ENCODE measurements around the gene UBE2E3. TPM values are rescaled to one million over a fixed set of nuclear protein-coding genes. Genes with fewer than 3 reads are reported as not detected.
"Not testable (repeated sequence)": the region's sequence is repeated elsewhere in the genome, so short reads cannot be mapped to it uniquely, and the experiment has no call there.

The UBE2E3 gene
- total and polyA plus RNA-seq, 2 experiments from 2014 or later: 111 to 112 TPM

DNA sequence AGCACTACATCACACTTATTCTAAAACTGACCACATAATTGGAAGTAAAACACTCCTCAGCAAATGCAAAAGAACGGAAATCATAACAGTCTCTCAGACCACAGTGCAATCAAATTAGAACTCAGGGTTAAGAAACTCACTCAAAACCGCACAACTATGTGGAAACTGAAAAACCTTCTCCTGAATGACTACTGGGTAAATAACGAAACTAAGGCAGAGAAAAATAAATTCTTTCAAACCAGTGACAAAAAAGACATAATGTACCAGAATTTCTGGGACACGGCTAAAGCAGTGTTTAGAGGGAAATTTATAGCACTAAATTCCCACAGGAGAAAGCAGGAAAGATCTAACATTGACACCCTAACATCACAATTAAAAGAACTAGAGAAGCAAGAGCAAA lies 111.5 kb downstream of the UBE2E3 start:
- H3K27me3 Mint-ChIP-seq (ENCODE audit: insufficient read depth, low read depth, poor library complexity); H3F3A ChIP-seq (replicated peaks; ENCODE audit: low read depth); H3K4me1 ChIP-seq (ENCODE audit: insufficient read depth); ATAC-seq; H3K36me3 ChIP-seq (ENCODE audit: insufficient read depth); H2AFZ ChIP-seq; H3K27ac Mint-ChIP-seq; H3K4me3 ChIP-seq; DNase-seq (ENCODE audit: low spot score); H3K27ac ChIP-seq (ENCODE audit: low read depth); H3K27me3 ChIP-seq (ENCODE audit: insufficient read depth); H3K4me1 Mint-ChIP-seq; H3K9me2 ChIP-seq (ENCODE audit: insufficient read depth); H3K4me3 Mint-ChIP-seq; H3K4me2 ChIP-seq; H4K20me1 ChIP-seq (replicated peaks; ENCODE audit: insufficient read depth); H3K79me2 ChIP-seq (replicated peaks; ENCODE audit: insufficient read depth): not testable (repeated sequence)
- Mint-ChIP-seq H3K9me3 (peaks cover 43% of the 10 kb centered on the region), H3K36me3 (ENCODE audit: low read depth) (peaks cover 37% of the 10 kb centered on the region)

DNA sequence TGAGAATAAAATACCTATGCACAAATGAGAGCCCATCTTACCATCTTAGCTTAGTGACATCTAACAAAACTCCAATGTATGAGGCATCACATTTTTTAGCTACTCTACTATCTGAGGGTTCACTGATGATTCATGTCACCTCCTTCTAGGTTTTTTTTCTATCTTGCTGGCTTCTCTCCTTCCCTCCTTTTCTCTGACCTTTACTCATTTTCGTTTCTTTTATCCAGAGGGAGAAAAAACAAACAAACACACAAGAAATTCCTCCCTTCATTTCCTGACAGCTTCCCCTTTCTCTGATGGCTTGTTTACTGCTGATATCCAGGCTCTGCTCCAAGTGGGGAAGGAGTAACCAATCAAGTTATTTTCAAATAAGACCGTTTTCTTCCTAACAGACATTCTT lies 115.1 kb downstream of the UBE2E3 start:
- Histone ChIP-seq H3K4me1 (ENCODE audit: insufficient read depth) (no peaks in the 10 kb centered on the region), H3K27ac (ENCODE audit: low read depth) (no peak overlapping the region), H4K20me1 (replicated peaks; ENCODE audit: insufficient read depth) (no peaks in the 10 kb centered on the region), H2AFZ (no peak overlapping the region), H3K27me3 (ENCODE audit: insufficient read depth) (no peaks in the 10 kb centered on the region), H3K79me2 (replicated peaks; ENCODE audit: insufficient read depth) (no peaks in the 10 kb centered on the region), H3K36me3 (ENCODE audit: insufficient read depth) (no peaks in the 10 kb centered on the region), H3K4me3 (no peak overlapping the region), H3F3A (replicated peaks; ENCODE audit: low read depth) (no peaks in the 10 kb centered on the region), H3K9me2 (ENCODE audit: insufficient read depth) (no peaks in the 10 kb centered on the region), H3K4me2 (no peak overlapping the region)
- Mint-ChIP-seq H3K27me3 (ENCODE audit: insufficient read depth, low read depth, poor library complexity) (no peaks in the 10 kb centered on the region), H3K27ac (no peak overlapping the region), H3K4me3 (no peak overlapping the region), H3K36me3 (ENCODE audit: low read depth) (peaks cover 29% of the 10 kb centered on the region; the same call in 2 of the 3 replicates), H3K4me1 (peaks cover 3% of the 10 kb centered on the region; the same call in 1 of the 3 replicates), H3K9me3 (peaks cover 38% of the 10 kb centered on the region)
- DNase-seq (ENCODE audit: low spot score) (no peak), ATAC-seq (no peak)
- TF ChIP-seq EZH2phosphoT487 (IDR thresholded peaks at IDR 0.05; ENCODE audit: unreplicated experiment): no peak

DNA sequence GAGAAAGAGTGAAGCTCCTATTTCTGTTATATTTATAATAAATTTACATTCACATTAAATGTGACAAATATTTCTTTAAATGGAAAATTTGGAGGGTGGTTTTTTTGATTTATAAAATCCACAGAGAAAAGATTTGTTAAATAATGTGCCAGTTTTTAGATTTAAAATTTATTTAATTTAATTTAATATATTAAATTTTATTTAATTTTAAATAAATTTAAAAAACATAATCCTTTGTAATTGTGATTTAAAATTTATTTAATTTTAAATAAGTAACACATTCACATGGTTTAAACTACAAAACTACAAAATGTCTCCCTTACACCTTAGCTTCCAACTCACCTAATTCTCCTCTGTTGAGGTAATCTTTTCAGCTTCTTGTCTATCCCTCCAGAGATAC lies 123.3 kb downstream of the UBE2E3 start:
- no peaks in the 10 kb centered on the region for H3K36me3 Mint-ChIP-seq (ENCODE audit: low read depth)
- no peaks in the 10 kb centered on the region for H3K27me3 ChIP-seq (ENCODE audit: insufficient read depth)
- peaks cover 2% of the 10 kb centered on the region for H3K27me3 Mint-ChIP-seq (ENCODE audit: insufficient read depth, low read depth, poor library complexity)
- H3F3A ChIP-seq (replicated peaks; ENCODE audit: low read depth): no peaks in the 10 kb centered on the region
- no peak overlapping the region for H3K4me3 Mint-ChIP-seq
- ATAC-seq (no peak), DNase-seq (ENCODE audit: low spot score) (no peak)
- no peaks in the 10 kb centered on the region for H3K36me3 ChIP-seq (ENCODE audit: insufficient read depth)
- no peak overlapping the region for H2AFZ ChIP-seq
- H3K4me1 ChIP-seq (ENCODE audit: insufficient read depth): peaks cover 22% of the 10 kb centered on the region
- H3K4me3 ChIP-seq: no peak overlapping the region
- no peaks in the 10 kb centered on the region for H3K9me2 ChIP-seq (ENCODE audit: insufficient read depth)
- H3K27ac Mint-ChIP-seq: no peak overlapping the region
- no peaks in the 10 kb centered on the region; the same call in 2 of the 3 replicates for H3K9me3 Mint-ChIP-seq
- H3K4me2 ChIP-seq: no peak overlapping the region
- peaks cover 25% of the 10 kb centered on the region for H3K4me1 Mint-ChIP-seq
- H4K20me1 ChIP-seq (replicated peaks; ENCODE audit: insufficient read depth): no peaks in the 10 kb centered on the region
- H3K79me2 ChIP-seq (replicated peaks; ENCODE audit: insufficient read depth): no peaks in the 10 kb centered on the region
- no peak overlapping the region for H3K27ac ChIP-seq (ENCODE audit: low read depth)
- TF ChIP-seq, protein P1, sequence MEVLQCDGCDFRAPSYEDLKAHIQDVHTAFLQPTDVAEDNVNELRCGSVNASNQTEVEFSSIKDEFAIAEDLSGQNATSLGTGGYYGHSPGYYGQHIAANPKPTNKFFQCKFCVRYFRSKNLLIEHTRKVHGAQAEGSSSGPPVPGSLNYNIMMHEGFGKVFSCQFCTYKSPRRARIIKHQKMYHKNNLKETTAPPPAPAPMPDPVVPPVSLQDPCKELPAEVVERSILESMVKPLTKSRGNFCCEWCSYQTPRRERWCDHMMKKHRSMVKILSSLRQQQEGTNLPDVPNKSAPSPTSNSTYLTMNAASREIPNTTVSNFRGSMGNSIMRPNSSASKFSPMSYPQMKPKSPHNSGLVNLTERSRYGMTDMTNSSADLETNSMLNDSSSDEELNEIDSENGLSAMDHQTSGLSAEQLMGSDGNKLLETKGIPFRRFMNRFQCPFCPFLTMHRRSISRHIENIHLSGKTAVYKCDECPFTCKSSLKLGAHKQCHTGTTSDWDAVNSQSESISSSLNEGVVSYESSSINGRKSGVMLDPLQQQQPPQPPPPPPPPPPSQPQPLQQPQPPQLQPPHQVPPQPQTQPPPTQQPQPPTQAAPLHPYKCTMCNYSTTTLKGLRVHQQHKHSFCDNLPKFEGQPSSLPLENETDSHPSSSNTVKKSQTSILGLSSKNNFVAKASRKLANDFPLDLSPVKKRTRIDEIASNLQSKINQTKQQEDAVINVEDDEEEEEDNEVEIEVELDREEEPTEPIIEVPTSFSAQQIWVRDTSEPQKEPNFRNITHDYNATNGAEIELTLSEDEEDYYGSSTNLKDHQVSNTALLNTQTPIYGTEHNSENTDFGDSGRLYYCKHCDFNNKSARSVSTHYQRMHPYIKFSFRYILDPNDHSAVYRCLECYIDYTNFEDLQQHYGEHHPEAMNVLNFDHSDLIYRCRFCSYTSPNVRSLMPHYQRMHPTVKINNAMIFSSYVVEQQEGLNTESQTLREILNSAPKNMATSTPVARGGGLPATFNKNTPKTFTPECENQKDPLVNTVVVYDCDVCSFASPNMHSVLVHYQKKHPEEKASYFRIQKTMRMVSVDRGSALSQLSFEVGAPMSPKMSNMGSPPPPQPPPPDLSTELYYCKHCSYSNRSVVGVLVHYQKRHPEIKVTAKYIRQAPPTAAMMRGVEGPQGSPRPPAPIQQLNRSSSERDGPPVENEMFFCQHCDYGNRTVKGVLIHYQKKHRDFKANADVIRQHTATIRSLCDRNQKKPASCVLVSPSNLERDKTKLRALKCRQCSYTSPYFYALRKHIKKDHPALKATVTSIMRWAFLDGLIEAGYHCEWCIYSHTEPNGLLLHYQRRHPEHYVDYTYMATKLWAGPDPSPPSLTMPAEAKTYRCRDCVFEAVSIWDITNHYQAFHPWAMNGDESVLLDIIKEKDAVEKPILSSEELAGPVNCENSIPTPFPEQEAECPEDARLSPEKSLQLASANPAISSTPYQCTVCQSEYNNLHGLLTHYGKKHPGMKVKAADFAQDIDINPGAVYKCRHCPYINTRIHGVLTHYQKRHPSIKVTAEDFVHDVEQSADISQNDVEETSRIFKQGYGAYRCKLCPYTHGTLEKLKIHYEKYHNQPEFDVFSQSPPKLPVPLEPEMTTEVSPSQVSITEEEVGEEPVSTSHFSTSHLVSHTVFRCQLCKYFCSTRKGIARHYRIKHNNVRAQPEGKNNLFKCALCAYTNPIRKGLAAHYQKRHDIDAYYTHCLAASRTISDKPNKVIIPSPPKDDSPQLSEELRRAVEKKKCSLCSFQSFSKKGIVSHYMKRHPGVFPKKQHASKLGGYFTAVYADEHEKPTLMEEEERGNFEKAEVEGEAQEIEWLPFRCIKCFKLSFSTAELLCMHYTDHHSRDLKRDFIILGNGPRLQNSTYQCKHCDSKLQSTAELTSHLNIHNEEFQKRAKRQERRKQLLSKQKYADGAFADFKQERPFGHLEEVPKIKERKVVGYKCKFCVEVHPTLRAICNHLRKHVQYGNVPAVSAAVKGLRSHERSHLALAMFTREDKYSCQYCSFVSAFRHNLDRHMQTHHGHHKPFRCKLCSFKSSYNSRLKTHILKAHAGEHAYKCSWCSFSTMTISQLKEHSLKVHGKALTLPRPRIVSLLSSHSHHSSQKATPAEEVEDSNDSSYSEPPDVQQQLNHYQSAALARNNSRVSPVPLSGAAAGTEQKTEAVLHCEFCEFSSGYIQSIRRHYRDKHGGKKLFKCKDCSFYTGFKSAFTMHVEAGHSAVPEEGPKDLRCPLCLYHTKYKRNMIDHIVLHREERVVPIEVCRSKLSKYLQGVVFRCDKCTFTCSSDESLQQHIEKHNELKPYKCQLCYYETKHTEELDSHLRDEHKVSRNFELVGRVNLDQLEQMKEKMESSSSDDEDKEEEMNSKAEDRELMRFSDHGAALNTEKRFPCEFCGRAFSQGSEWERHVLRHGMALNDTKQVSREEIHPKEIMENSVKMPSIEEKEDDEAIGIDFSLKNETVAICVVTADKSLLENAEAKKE (CRISPR knock-in tag; IDR thresholded peaks at IDR 0.05): no peak
- TF ChIP-seq, protein P2, sequence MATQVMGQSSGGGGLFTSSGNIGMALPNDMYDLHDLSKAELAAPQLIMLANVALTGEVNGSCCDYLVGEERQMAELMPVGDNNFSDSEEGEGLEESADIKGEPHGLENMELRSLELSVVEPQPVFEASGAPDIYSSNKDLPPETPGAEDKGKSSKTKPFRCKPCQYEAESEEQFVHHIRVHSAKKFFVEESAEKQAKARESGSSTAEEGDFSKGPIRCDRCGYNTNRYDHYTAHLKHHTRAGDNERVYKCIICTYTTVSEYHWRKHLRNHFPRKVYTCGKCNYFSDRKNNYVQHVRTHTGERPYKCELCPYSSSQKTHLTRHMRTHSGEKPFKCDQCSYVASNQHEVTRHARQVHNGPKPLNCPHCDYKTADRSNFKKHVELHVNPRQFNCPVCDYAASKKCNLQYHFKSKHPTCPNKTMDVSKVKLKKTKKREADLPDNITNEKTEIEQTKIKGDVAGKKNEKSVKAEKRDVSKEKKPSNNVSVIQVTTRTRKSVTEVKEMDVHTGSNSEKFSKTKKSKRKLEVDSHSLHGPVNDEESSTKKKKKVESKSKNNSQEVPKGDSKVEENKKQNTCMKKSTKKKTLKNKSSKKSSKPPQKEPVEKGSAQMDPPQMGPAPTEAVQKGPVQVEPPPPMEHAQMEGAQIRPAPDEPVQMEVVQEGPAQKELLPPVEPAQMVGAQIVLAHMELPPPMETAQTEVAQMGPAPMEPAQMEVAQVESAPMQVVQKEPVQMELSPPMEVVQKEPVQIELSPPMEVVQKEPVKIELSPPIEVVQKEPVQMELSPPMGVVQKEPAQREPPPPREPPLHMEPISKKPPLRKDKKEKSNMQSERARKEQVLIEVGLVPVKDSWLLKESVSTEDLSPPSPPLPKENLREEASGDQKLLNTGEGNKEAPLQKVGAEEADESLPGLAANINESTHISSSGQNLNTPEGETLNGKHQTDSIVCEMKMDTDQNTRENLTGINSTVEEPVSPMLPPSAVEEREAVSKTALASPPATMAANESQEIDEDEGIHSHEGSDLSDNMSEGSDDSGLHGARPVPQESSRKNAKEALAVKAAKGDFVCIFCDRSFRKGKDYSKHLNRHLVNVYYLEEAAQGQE (IDR thresholded peaks at IDR 0.05; ENCODE audit: unreplicated experiment): no peak
- TF ChIP-seq ZNF114 (CRISPR knock-in tag; IDR thresholded peaks at IDR 0.05) (no peak), ZNF331 (CRISPR knock-in tag; IDR thresholded peaks at IDR 0.05; ENCODE audit: low read depth) (no peak), JUNB (IDR thresholded peaks at IDR 0.05; ENCODE audit: unreplicated experiment) (no peak), POLR2AphosphoS5 (IDR thresholded peaks at IDR 0.05; ENCODE audit: low read depth) (no peak), EZH2phosphoT487 (IDR thresholded peaks at IDR 0.05; ENCODE audit: unreplicated experiment) (no peak), STAT1 (IDR thresholded peaks at IDR 0.05; ENCODE audit: unreplicated experiment) (no peak)

Data from GM23338 (cell line).